SU-DHL-6 (cell line): ENCODE measurements around the gene GARIN5A.

Experiments
- H2AFZ ChIP-seq: fragments of 200-600 bp; sonication (generic); 2 replicates; pipeline ENCODE4 v1.6.1; 2014; ENCODE audit warnings: low read depth, mild to moderate bottlenecking, moderate library complexity, mixed read lengths, antibody characterized with exemption, low read length; ENCODE audit not compliant: severe bottlenecking
- H3F3A ChIP-seq: fragments of 200-600 bp; shearing (Covaris generic); 2 replicates; pipeline ENCODE4 v1.6.0; 2016; ENCODE audit warnings: antibody characterized with exemption, mild to moderate bottlenecking; ENCODE audit not compliant: insufficient read depth
- H3K27ac ChIP-seq: fragments of 200-600 bp; sonication (generic); 2 replicates; pipeline ENCODE4 v1.5.1; 2016; ENCODE audit warnings: low read depth, mild to moderate bottlenecking, low read length, moderate library complexity, mixed read lengths
- H3K27me3 ChIP-seq: fragments of 200-600 bp; sonication (generic), shearing (Covaris generic); 2 replicates; pipeline ENCODE4 v1.6.0; 2014; ENCODE audit warnings: mild to moderate bottlenecking, low read length
- H3K36me3 ChIP-seq: fragments of 200-600 bp; sonication (generic); 2 replicates; pipeline ENCODE4 v1.6.1; 2014; ENCODE audit warnings: mild to moderate bottlenecking, low read length, mixed read lengths
- H3K4me2 ChIP-seq: fragments of 300-600, 200-600 bp; shearing (Covaris generic), sonication (generic); 2 replicates; pipeline ENCODE4 v1.6.0; 2014; ENCODE audit warnings: low read length, low read depth, mild to moderate bottlenecking; ENCODE audit not compliant: poor library complexity, severe bottlenecking
- H3K4me3 ChIP-seq: fragments of 200-600 bp; sonication (generic); 2 replicates; pipeline ENCODE4 v1.5.1; 2014; ENCODE audit warnings: antibody characterized with exemption, low read length, mild to moderate bottlenecking, mixed read lengths; ENCODE audit not compliant: insufficient read depth, poor library complexity, severe bottlenecking
- H3K79me2 ChIP-seq: fragments of 200-600 bp; sonication (generic); 2 replicates; pipeline ENCODE4 v1.6.1; 2014; ENCODE audit warnings: mild to moderate bottlenecking, low read length, moderate library complexity; ENCODE audit not compliant: insufficient read depth
- H3K9ac ChIP-seq: fragments of 200-600 bp; sonication (generic); 2 replicates; pipeline ENCODE4 v1.7.0; 2014; ENCODE audit warnings: mild to moderate bottlenecking, low read length
- H3K9me2 ChIP-seq: fragments of 200-600 bp; sonication (generic); replicated peaks from 2 replicates; pipeline ENCODE4 v1.6.1; 2014; ENCODE audit warnings: low read length; ENCODE audit not compliant: insufficient read depth
- H3K9me3 ChIP-seq: fragments of 200-600 bp; sonication (generic); 2 replicates; pipeline ENCODE4 v1.6.1; 2014; ENCODE audit warnings: low read length, mixed read lengths; ENCODE audit not compliant: insufficient read depth
- H4K20me1 ChIP-seq: fragments of 200-600 bp; sonication (generic); 2 replicates; pipeline ENCODE4 v1.6.1; 2014; ENCODE audit warnings: low read depth, mild to moderate bottlenecking, antibody characterized with exemption, low read length, moderate library complexity, mixed read lengths
- CTCF ChIP-seq: fragments of 200-600 bp; sonication (generic); IDR thresholded peaks from one replicate; pipeline ENCODE4 v1.5.1; 2017; ENCODE audit warnings: antibody characterized with exemption, mild to moderate bottlenecking, low read length, moderate library complexity; ENCODE audit not compliant: insufficient read depth, poor library complexity, severe bottlenecking
- EZH2phosphoT487 ChIP-seq: fragments of 200-600 bp; sonication (generic), shearing (Covaris generic); conservative IDR thresholded peaks from 2 replicates; pipeline ENCODE4 v1.6.1; 2018; ENCODE audit warnings: mild to moderate bottlenecking, antibody characterized with exemption, low read length, moderate library complexity, mixed read lengths

Gene GARIN5A

GRCh38 chr19:50479761-50480251, 3.2 kb upstream of the GARIN5A start:
- H3K36me3 ChIP-seq = peaks cover 8% of the 10 kb centered on the region; the same call in 1 of the 2 replicates
- peaks cover 12% of the 10 kb centered on the region; the same call in 1 of the 2 replicates for H3K9me3 ChIP-seq
- H3K4me3 ChIP-seq = no peak overlapping the region
- no peaks in the 10 kb centered on the region for H3F3A ChIP-seq
- no peaks in the 10 kb centered on the region for H3K9me2 ChIP-seq
- no peaks in the 10 kb centered on the region for H3K27me3 ChIP-seq
- H3K27ac ChIP-seq = no peak overlapping the region
- no peak overlapping the region for H3K9ac ChIP-seq
- H3K4me2 ChIP-seq = no peak overlapping the region
- H4K20me1 ChIP-seq = no peaks in the 10 kb centered on the region
- TF ChIP-seq EZH2phosphoT487 = no peak
- no peak for TF ChIP-seq CTCF
- peaks cover 21% of the 10 kb centered on the region for H3K79me2 ChIP-seq
- no peak overlapping the region for H2AFZ ChIP-seq

GRCh38 chr19:50478901-50479715, 2.5 kb upstream of the GARIN5A start:
- Histone ChIP-seq H3K27me3 (no peaks in the 10 kb centered on the region), H3K4me2 (no peak overlapping the region), H3K79me2 (peaks cover 21% of the 10 kb centered on the region), H2AFZ (no peak overlapping the region), H3K9me3 (peaks cover 12% of the 10 kb centered on the region; the same call in 1 of the 2 replicates), H3K9ac (no peak overlapping the region), H4K20me1 (no peaks in the 10 kb centered on the region), H3F3A (no peaks in the 10 kb centered on the region), H3K36me3 (peaks cover 8% of the 10 kb centered on the region; the same call in 1 of the 2 replicates), H3K4me3 (no peak overlapping the region), H3K9me2 (no peaks in the 10 kb centered on the region), H3K27ac (no peak overlapping the region)
- no peak for TF ChIP-seq CTCF
- TF ChIP-seq EZH2phosphoT487 = no peak

GRCh38 chr19:50477751-50478515, 1.3 kb upstream of the GARIN5A start:
- TF ChIP-seq EZH2phosphoT487 = no peak
- TF ChIP-seq CTCF = no peak
- Histone ChIP-seq H3K9ac (no peak overlapping the region), H3K27ac (no peak overlapping the region), H2AFZ (no peak overlapping the region), H3F3A (no peaks in the 10 kb centered on the region), H3K27me3 (no peaks in the 10 kb centered on the region), H3K4me2 (peak overlapping the region; percentile 60), H3K9me3 (peaks cover 12% of the 10 kb centered on the region; the same call in 1 of the 2 replicates), H3K9me2 (no peaks in the 10 kb centered on the region), H3K79me2 (peaks cover 21% of the 10 kb centered on the region), H3K4me3 (no peak overlapping the region), H4K20me1 (no peaks in the 10 kb centered on the region), H3K36me3 (peaks cover 8% of the 10 kb centered on the region; the same call in 1 of the 2 replicates)
